Ishikawa (cell line): ENCODE measurements around the gene CXCL8.
A peak's percentile ranks its signal among the peaks of the same experiment; 100 is the strongest.

Source experiments
- CEBPB ChIP-seq: IDR thresholded peaks from 2 replicates; pipeline ENCODE4 v1.6.1; 2012
- CREB1 ChIP-seq: IDR thresholded peaks from 2 replicates; pipeline ENCODE4 v1.6.1; 2012; ENCODE audit warnings: low read depth
- EGR1 ChIP-seq: IDR thresholded peaks from 2 replicates; pipeline ENCODE4 v1.6.1; 2012
- EP300 ChIP-seq: IDR thresholded peaks from 2 replicates; pipeline ENCODE4 v1.6.1; 2012; ENCODE audit warnings: borderline replicate concordance
- FOXM1 ChIP-seq: IDR thresholded peaks from 2 replicates; pipeline ENCODE4 v1.6.1; 2012; ENCODE audit warnings: low read depth, borderline replicate concordance
- NFIC ChIP-seq: IDR thresholded peaks from 2 replicates; pipeline ENCODE4 v1.6.1; 2012
- RAD21 ChIP-seq: IDR thresholded peaks from 2 replicates; pipeline ENCODE4 v1.6.1; 2012; ENCODE audit warnings: low read depth
- TAF1 ChIP-seq: IDR thresholded peaks from 2 replicates; pipeline ENCODE4 v1.6.1; 2012; ENCODE audit warnings: low read depth, mild to moderate bottlenecking
- TEAD4 ChIP-seq: IDR thresholded peaks from 2 replicates; pipeline ENCODE4 v1.6.1; 2012
- YY1 ChIP-seq: IDR thresholded peaks from 2 replicates; pipeline ENCODE4 v1.6.1; 2012; ENCODE audit warnings: low read depth
- ZBTB7A ChIP-seq: IDR thresholded peaks from 2 replicates; pipeline ENCODE4 v1.6.1; 2012; ENCODE audit warnings: low read depth
- TF ChIP-seq, protein P1 (sequence below): IDR thresholded peaks from 2 replicates; pipeline ENCODE4 v1.6.1; 2012; ENCODE audit warnings: low read depth, mild to moderate bottlenecking
- TF ChIP-seq, protein P2 (sequence below): IDR thresholded peaks from 2 replicates; pipeline ENCODE4 v1.6.1; 2012

DNA sequence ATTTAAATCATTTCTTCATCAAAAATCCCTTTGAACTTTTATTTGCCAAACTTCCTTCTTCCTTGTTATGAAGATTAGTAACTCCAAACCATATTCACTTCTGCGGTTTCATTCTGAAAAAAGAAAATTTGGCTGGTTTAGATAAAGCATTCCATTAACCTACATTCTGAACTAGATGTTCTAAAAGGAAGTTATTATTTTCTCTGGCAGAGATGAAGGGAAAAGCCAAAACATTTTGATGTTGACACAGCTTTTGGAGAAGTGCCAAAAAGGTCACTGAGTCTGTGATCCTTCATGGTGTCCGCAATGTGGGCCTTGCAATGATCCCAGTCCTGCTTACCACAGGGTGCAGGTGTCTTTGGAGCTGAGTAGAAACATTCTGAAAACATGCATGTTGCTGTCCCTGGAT lies 36.0 kb downstream of the CXCL8 start:
- no peak for TF ChIP-seq TAF1
- TF ChIP-seq, protein P1, sequence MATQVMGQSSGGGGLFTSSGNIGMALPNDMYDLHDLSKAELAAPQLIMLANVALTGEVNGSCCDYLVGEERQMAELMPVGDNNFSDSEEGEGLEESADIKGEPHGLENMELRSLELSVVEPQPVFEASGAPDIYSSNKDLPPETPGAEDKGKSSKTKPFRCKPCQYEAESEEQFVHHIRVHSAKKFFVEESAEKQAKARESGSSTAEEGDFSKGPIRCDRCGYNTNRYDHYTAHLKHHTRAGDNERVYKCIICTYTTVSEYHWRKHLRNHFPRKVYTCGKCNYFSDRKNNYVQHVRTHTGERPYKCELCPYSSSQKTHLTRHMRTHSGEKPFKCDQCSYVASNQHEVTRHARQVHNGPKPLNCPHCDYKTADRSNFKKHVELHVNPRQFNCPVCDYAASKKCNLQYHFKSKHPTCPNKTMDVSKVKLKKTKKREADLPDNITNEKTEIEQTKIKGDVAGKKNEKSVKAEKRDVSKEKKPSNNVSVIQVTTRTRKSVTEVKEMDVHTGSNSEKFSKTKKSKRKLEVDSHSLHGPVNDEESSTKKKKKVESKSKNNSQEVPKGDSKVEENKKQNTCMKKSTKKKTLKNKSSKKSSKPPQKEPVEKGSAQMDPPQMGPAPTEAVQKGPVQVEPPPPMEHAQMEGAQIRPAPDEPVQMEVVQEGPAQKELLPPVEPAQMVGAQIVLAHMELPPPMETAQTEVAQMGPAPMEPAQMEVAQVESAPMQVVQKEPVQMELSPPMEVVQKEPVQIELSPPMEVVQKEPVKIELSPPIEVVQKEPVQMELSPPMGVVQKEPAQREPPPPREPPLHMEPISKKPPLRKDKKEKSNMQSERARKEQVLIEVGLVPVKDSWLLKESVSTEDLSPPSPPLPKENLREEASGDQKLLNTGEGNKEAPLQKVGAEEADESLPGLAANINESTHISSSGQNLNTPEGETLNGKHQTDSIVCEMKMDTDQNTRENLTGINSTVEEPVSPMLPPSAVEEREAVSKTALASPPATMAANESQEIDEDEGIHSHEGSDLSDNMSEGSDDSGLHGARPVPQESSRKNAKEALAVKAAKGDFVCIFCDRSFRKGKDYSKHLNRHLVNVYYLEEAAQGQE, result no peak
- TF ChIP-seq, protein P2, sequence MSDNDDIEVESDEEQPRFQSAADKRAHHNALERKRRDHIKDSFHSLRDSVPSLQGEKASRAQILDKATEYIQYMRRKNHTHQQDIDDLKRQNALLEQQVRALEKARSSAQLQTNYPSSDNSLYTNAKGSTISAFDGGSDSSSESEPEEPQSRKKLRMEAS, result no peak
- TF ChIP-seq EP300, result no peak
- no peak for TF ChIP-seq ZBTB7A
- no peak for TF ChIP-seq YY1
- TF ChIP-seq TEAD4, result no peak
- TF ChIP-seq RAD21, result no peak
- TF ChIP-seq CEBPB, result no peak
- no peak for TF ChIP-seq FOXM1
- TF ChIP-seq CREB1, result no peak
- TF ChIP-seq NFIC, result peak; percentile 56
- TF ChIP-seq EGR1, result no peak
